Osteoblast (primary cell): Measurements from ENCODE around the gene LRRC2. TPM values are rescaled to one million over a fixed set of nuclear protein-coding genes. Genes with fewer than 3 reads are reported as not detected.
"Not testable (repeated sequence)": the region's sequence is repeated elsewhere in the genome, so short reads cannot be mapped to it uniquely, and the experiment has no call there.

Experiments used
- DNase-seq: peaks from one replicate; pipeline ENCODE4 v3.0.0; 2011; ENCODE audit warnings: low spot score, mixed read lengths; ENCODE audit not compliant: insufficient read length; ENCODE audit errors: missing footprints
- H2AFZ ChIP-seq: 2 replicates; pipeline ENCODE4 v1.6.0; 2011; ENCODE audit warnings: mild to moderate bottlenecking, low read length
- H3K27ac ChIP-seq: 2 replicates; pipeline ENCODE4 v1.5.1; 2011; ENCODE audit warnings: mild to moderate bottlenecking, low read depth, low read length, moderate library complexity
- H3K27me3 ChIP-seq: 2 replicates; pipeline ENCODE4 v1.6.0; 2012; ENCODE audit warnings: mild to moderate bottlenecking, control low read depth, inconsistent platforms, low read length, moderate library complexity; ENCODE audit not compliant: insufficient read depth
- H3K36me3 ChIP-seq: 2 replicates; pipeline ENCODE4 v1.5.1; 2011; ENCODE audit warnings: mild to moderate bottlenecking, low read length, control low read depth, moderate library complexity; ENCODE audit not compliant: insufficient read depth
- H3K4me1 ChIP-seq: 2 replicates; pipeline ENCODE4 v1.5.1; 2011; ENCODE audit warnings: mild to moderate bottlenecking, low read length, control low read depth, moderate library complexity; ENCODE audit not compliant: insufficient read depth
- H3K4me2 ChIP-seq: 2 replicates; pipeline ENCODE4 v1.6.0; 2011; ENCODE audit warnings: mild to moderate bottlenecking, low read length; ENCODE audit not compliant: insufficient read depth
- H3K4me3 ChIP-seq: fragments of 200-600 bp; sonication (generic); 3 replicates; pipeline ENCODE4 v1.5.1; 2012; ENCODE audit warnings: mild to moderate bottlenecking, low read length, inconsistent platforms; ENCODE audit not compliant: insufficient read depth
- H3K79me2 ChIP-seq: 2 replicates; pipeline ENCODE4 v1.6.0; 2012; ENCODE audit warnings: mild to moderate bottlenecking, low read length, control low read depth, inconsistent platforms; ENCODE audit not compliant: insufficient read depth
- H3K9me3 ChIP-seq: 2 replicates; pipeline ENCODE4 v1.5.1; 2011; ENCODE audit warnings: low read depth, low read length, control low read depth
- H4K20me1 ChIP-seq: 2 replicates; pipeline ENCODE4 v1.6.0; 2012; ENCODE audit warnings: mild to moderate bottlenecking, low read length, control low read depth; ENCODE audit not compliant: insufficient read depth
- total RNA-seq: library from RNA; depleted of rRNA; stranded (reverse); fragments of >200 nt; gene quantifications from 2 replicates; pipeline ENCODE4 v1.2.3, GENCODE V29; 2012
- TF ChIP-seq, protein P1 (sequence below): IDR thresholded peaks from 2 replicates; pipeline ENCODE4 v1.5.1; 2011; ENCODE audit warnings: mild to moderate bottlenecking, low read depth, low read length, moderate library complexity; ENCODE audit errors: extremely low read depth

LRRC2 gene
- total RNA-seq, 1 donor = 5.1 TPM

GRCh38 chr3:46495901-46496456 is 70.1 kb downstream of the LRRC2 start:
- H3K4me3 ChIP-seq = no peak overlapping the region
- peak; percentile 92 for DNase-seq
- no peaks in the 10 kb centered on the region for H3K9me3 ChIP-seq
- no peak overlapping the region for H2AFZ ChIP-seq
- H3K4me2 ChIP-seq = peak overlapping the region; percentile 18
- TF ChIP-seq, protein P1, sequence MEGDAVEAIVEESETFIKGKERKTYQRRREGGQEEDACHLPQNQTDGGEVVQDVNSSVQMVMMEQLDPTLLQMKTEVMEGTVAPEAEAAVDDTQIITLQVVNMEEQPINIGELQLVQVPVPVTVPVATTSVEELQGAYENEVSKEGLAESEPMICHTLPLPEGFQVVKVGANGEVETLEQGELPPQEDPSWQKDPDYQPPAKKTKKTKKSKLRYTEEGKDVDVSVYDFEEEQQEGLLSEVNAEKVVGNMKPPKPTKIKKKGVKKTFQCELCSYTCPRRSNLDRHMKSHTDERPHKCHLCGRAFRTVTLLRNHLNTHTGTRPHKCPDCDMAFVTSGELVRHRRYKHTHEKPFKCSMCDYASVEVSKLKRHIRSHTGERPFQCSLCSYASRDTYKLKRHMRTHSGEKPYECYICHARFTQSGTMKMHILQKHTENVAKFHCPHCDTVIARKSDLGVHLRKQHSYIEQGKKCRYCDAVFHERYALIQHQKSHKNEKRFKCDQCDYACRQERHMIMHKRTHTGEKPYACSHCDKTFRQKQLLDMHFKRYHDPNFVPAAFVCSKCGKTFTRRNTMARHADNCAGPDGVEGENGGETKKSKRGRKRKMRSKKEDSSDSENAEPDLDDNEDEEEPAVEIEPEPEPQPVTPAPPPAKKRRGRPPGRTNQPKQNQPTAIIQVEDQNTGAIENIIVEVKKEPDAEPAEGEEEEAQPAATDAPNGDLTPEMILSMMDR = no peak
- H3K36me3 ChIP-seq = no peaks in the 10 kb centered on the region
- H3K4me1 ChIP-seq = peaks cover 41% of the 10 kb centered on the region
- H4K20me1 ChIP-seq = no peaks in the 10 kb centered on the region
- H3K79me2 ChIP-seq = no peaks in the 10 kb centered on the region
- no peaks in the 10 kb centered on the region for H3K27me3 ChIP-seq
- peak overlapping the region; percentile 81 for H3K27ac ChIP-seq

DNA sequence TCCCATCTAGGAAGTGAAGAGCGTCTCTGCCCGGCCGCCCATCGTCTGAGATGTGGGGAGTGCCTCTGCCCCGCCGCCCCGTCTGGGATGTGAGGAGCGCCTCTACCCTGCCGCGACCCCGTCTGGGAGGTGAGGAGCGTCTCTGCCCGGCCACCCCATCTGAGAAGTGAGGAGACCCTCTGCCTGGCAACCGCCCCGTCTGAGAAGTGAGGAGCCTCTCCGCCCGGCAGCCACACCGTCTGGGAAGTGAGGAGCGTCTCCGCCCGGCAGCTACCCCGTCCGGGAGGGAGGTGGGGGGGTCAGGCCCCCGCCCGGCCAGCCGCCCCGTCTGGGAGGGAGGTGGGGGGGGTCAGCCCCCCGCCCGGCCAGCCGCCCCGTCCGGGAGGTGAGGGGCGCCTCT is 71.6 kb downstream of the LRRC2 start:
- not testable (repeated sequence) for H4K20me1 ChIP-seq, H3K79me2 ChIP-seq, H3K27me3 ChIP-seq, H3K4me2 ChIP-seq, H3K27ac ChIP-seq, DNase-seq, H3K4me3 ChIP-seq, H2AFZ ChIP-seq, H3K9me3 ChIP-seq, H3K36me3 ChIP-seq
- H3K4me1 ChIP-seq = peaks cover 45% of the 10 kb centered on the region

DNA sequence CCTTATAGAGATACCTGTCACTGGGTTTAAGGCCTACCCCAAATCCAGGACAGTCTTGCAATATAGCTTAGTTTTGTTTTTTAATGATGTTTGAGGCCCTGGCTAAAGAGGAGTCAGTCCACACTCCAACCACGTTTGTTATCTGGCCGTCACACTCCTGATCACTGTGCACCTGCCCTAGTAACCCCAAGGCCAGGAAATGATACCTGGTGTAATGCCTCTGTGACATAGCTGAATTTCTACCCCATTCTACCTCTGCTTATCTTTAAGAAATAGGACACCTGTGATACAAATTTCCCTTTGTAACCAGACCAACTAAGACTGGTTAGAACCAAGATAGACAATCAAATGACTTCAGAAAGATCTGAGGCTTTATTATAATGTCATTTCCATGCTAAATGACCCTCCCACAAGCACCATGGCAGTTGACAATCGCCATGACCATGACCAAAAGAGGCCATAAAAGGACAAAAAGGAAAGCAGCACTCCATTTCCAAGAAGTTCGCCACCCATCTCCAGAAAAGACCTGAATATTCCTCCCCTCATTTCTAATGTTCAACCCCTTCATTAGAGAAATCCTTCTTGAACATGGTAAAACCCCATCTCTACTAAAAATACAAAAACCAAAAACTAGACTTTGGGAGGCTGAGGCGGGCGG is 73.1 kb downstream of the LRRC2 start:
- no peaks in the 10 kb centered on the region for H3K79me2 ChIP-seq
- no peaks in the 10 kb centered on the region for H4K20me1 ChIP-seq
- H3K9me3 ChIP-seq = no peaks in the 10 kb centered on the region
- peaks cover 53% of the 10 kb centered on the region for H3K4me1 ChIP-seq
- no peak overlapping the region for H2AFZ ChIP-seq
- H3K36me3 ChIP-seq = no peaks in the 10 kb centered on the region
- no peak overlapping the region for H3K27ac ChIP-seq
- peaks cover 1% of the 10 kb centered on the region for H3K27me3 ChIP-seq
- no peak overlapping the region for H3K4me3 ChIP-seq
- TF ChIP-seq, protein P1 = no peak
- no peak for DNase-seq
- H3K4me2 ChIP-seq = no peak overlapping the region

- no peaks in the 10 kb centered on the region for H3K9me3 ChIP-seq
- H3K36me3 ChIP-seq = no peaks in the 10 kb centered on the region
- TF ChIP-seq, protein P1 = no peak
- H3K4me1 ChIP-seq = peaks cover 45% of the 10 kb centered on the region
- H4K20me1 ChIP-seq = no peaks in the 10 kb centered on the region
- H3K27me3 ChIP-seq = peaks cover 7% of the 10 kb centered on the region
- peak overlapping the region; percentile 15 for H3K4me2 ChIP-seq
- peak overlapping the region; percentile 72 for H2AFZ ChIP-seq
- H3K4me3 ChIP-seq = no peak overlapping the region
- DNase-seq = peak; percentile 86
- peak overlapping the region; percentile 72 for H3K27ac ChIP-seq
- H3K79me2 ChIP-seq = no peaks in the 10 kb centered on the region
These were observed 74.7 kb downstream of the LRRC2 start for GRCh38 chr3:46491089-46492070.
